Mesothelial cell of epicardium (in vitro differentiated cells): Measurements from ENCODE around the gene ARRDC2. TPM values are rescaled to one million over a fixed set of nuclear protein-coding genes. Genes with fewer than 3 reads are reported as not detected.

ENCODE experiments used
- DNase-seq, 2 experiments: peaks; one replicate each; pipeline ENCODE4 v3.0.0; 2021; ENCODE audit warnings: low spot score in 2 of 2; ENCODE audit not compliant: unreplicated experiment in 2 of 2
- H3K27ac Mint-ChIP-seq: 2 replicates; pipeline ENCODE4 v1.8.0; 2021; ENCODE audit warnings: mixed read lengths
- H3K27me3 Mint-ChIP-seq: 2 replicates; pipeline ENCODE4 v1.8.0; 2021; ENCODE audit warnings: low read depth, mixed read lengths
- H3K36me3 Mint-ChIP-seq: 2 replicates; pipeline ENCODE4 v1.8.0; 2021; ENCODE audit warnings: mixed read lengths
- H3K4me1 Mint-ChIP-seq: 2 replicates; pipeline ENCODE4 v1.8.0; 2021; ENCODE audit warnings: mixed read lengths
- H3K4me3 Mint-ChIP-seq: 2 replicates; pipeline ENCODE4 v1.8.0; 2021; ENCODE audit warnings: mild to moderate bottlenecking, moderate library complexity, mixed read lengths
- H3K9me3 Mint-ChIP-seq: 2 replicates; pipeline ENCODE4 v1.8.0; 2021; ENCODE audit warnings: mixed read lengths
- CTCF ChIP-seq: fragments of 200-600 bp; sonication (generic); IDR thresholded peaks from one replicate; pipeline ENCODE4 v1.5.0; 2021; ENCODE audit warnings: antibody characterized with exemption; ENCODE audit not compliant: unreplicated experiment
- total RNA-seq: library from RNA; stranded (reverse); gene quantifications from 3 replicates; pipeline ENCODE4 v1.2.1, GENCODE V29; 2021

The ARRDC2 gene
- total RNA-seq, 1 donor from 2014 or later: 4.0 TPM

- H3K4me1 Mint-ChIP-seq: peaks cover 3% of the 10 kb centered on the region
- no peak for DNase-seq
- no peak overlapping the region for H3K4me3 Mint-ChIP-seq
- no peaks in the 10 kb centered on the region for H3K36me3 Mint-ChIP-seq
- H3K27me3 Mint-ChIP-seq: no peaks in the 10 kb centered on the region
- no peaks in the 10 kb centered on the region for H3K9me3 Mint-ChIP-seq
- TF ChIP-seq CTCF: no peak
- H3K27ac Mint-ChIP-seq: no peak overlapping the region
These were observed 8.4 kb downstream of the ARRDC2 start for GRCh38 chr19:18016209-18016910.

- no peak overlapping the region for H3K27ac Mint-ChIP-seq
- DNase-seq: no peak
- H3K4me3 Mint-ChIP-seq: no peak overlapping the region
- no peaks in the 10 kb centered on the region for H3K9me3 Mint-ChIP-seq
- H3K4me1 Mint-ChIP-seq: peaks cover 3% of the 10 kb centered on the region
- no peaks in the 10 kb centered on the region for H3K36me3 Mint-ChIP-seq
- TF ChIP-seq CTCF: no peak
- H3K27me3 Mint-ChIP-seq: no peaks in the 10 kb centered on the region
These were observed 9.5 kb downstream of the ARRDC2 start for GRCh38 chr19:18017275-18018083.

GRCh38 chr19:18020212-18021085 lies 12.5 kb downstream of the ARRDC2 start:
- no peak for DNase-seq

GRCh38 chr19:18021121-18021755 lies 13.3 kb downstream of the ARRDC2 start:
- no peaks in the 10 kb centered on the region for H3K36me3 Mint-ChIP-seq
- DNase-seq: no peak
- H3K9me3 Mint-ChIP-seq: no peaks in the 10 kb centered on the region
- H3K27me3 Mint-ChIP-seq: no peaks in the 10 kb centered on the region
- peak overlapping the region; percentile 59 for H3K27ac Mint-ChIP-seq
- TF ChIP-seq CTCF: no peak
- peaks cover 3% of the 10 kb centered on the region for H3K4me1 Mint-ChIP-seq
- H3K4me3 Mint-ChIP-seq: no peak overlapping the region

More at GRCh38 chr19:18020212-18021085, 12.5 kb downstream of the ARRDC2 start:
- no peaks in the 10 kb centered on the region for H3K27me3 Mint-ChIP-seq
- H3K4me1 Mint-ChIP-seq: peaks cover 3% of the 10 kb centered on the region
- no peak overlapping the region for H3K4me3 Mint-ChIP-seq
- H3K27ac Mint-ChIP-seq: no peak overlapping the region
- no peaks in the 10 kb centered on the region for H3K9me3 Mint-ChIP-seq
- H3K36me3 Mint-ChIP-seq: no peaks in the 10 kb centered on the region
- no peak for TF ChIP-seq CTCF

GRCh38 chr19:18023622-18024251 lies 15.8 kb downstream of the ARRDC2 start:
- DNase-seq: no peak
- peaks cover 4% of the 10 kb centered on the region for H3K27me3 Mint-ChIP-seq
- TF ChIP-seq CTCF: no peak
- no peak overlapping the region for H3K27ac Mint-ChIP-seq
- H3K4me1 Mint-ChIP-seq: peaks cover 3% of the 10 kb centered on the region
- no peaks in the 10 kb centered on the region for H3K36me3 Mint-ChIP-seq
- H3K9me3 Mint-ChIP-seq: no peaks in the 10 kb centered on the region
- no peak overlapping the region for H3K4me3 Mint-ChIP-seq
